Mucosa of descending colon (tissue), 3 donors: ENCODE measurements around the gene C1orf216. TPM values are rescaled to one million over a fixed set of nuclear protein-coding genes. Genes with fewer than 3 reads are reported as not detected.

Experiments
- ATAC-seq: fragments of 200-7000 bp; cut with Tn5 transposase; one replicate; pipeline ENCODE4 v1.9.1; 2020; ENCODE audit warnings: mild to moderate bottlenecking, moderate library complexity
- DNase-seq, 3 donors: peaks; one replicate each; pipeline ENCODE4 v3.0.0-alpha.2; 2020
- H3K36me3 ChIP-seq: fragments of 200-600 bp; one replicate; pipeline ENCODE4 v1.8.0; 2021; ENCODE audit warnings: low read depth, mild to moderate bottlenecking
- H3K4me1 ChIP-seq: fragments of 200-600 bp; one replicate; pipeline ENCODE4 v1.8.0; 2021; ENCODE audit warnings: low read depth, mild to moderate bottlenecking
- H3K4me3 ChIP-seq: fragments of 200-600 bp; one replicate; pipeline ENCODE4 v1.8.0; 2021; ENCODE audit warnings: mild to moderate bottlenecking
- H3K9me3 ChIP-seq: fragments of 200-600 bp; one replicate; pipeline ENCODE4 v1.8.0; 2021; ENCODE audit warnings: mild to moderate bottlenecking
- CTCF ChIP-seq: fragments of 200-600 bp; IDR thresholded peaks from one replicate; pipeline ENCODE4 v1.8.0; 2022; ENCODE audit warnings: antibody characterized with exemption, mild to moderate bottlenecking
- intact Hi-C, 2 donors: fragments of 100-400 bp; cut with DNase I in 1 of 2; cut with micrococcal nuclease in 1 of 2; formaldehyde crosslinking; loops; one replicate each; pipeline versions ENCODE4 v1.11.0 to v1.11.1; 2022; cut with DNase I, micrococcal nuclease
- total RNA-seq, 3 donors: library from RNA; stranded (reverse); fragmentation: NEBNext Ultra II Directional in 2 of 3; extraction: Animal tissue kit (Norgen Biotek cat#: 25700) in 2 of 3; gene quantifications; one replicate each; pipeline versions ENCODE4 v1.2.1 to v1.2.4, GENCODE V29; 2021 to 2023
- donor health status: DM: no; HTN: no; CAD: no; lungs with moderate emphysema.
- donor health status: DM: no; HTN: no; CAD: no.
- donor health status: DM: no; HTN: yes; CAD: no.

The C1orf216 gene
- total RNA-seq, 3 donors from 2014 or later, result 0.87 to 23.1 (median 3.9) TPM

GRCh38 chr1:35753626-35754260 lies 35.1 kb upstream of the C1orf216 start:
- intact Hi-C loops, result no loop called here
- no peaks in the 10 kb centered on the region for H3K9me3 ChIP-seq
- no peaks in the 10 kb centered on the region for H3K36me3 ChIP-seq
- ATAC-seq (no peak), DNase-seq (no peak)
- H3K4me3 ChIP-seq, result no peak overlapping the region
- no peaks in the 10 kb centered on the region for H3K4me1 ChIP-seq
- no peak for TF ChIP-seq CTCF

- ATAC-seq, result no peak
- no peak for TF ChIP-seq CTCF
- no peak for DNase-seq
- no peak overlapping the region for H3K4me3 ChIP-seq
- no peaks in the 10 kb centered on the region for H3K36me3 ChIP-seq
- H3K4me1 ChIP-seq, result no peaks in the 10 kb centered on the region
- intact Hi-C loops, result no loop called here
- H3K9me3 ChIP-seq, result no peaks in the 10 kb centered on the region
These were observed 29.6 kb upstream of the C1orf216 start for GRCh38 chr1:35748326-35748725.

- Histone ChIP-seq H3K4me1 (no peaks in the 10 kb centered on the region), H3K9me3 (no peaks in the 10 kb centered on the region), H3K36me3 (no peaks in the 10 kb centered on the region), H3K4me3 (no peak overlapping the region)
- intact Hi-C loops, result no loop called here
- ATAC-seq, result no peak
- DNase-seq, result no peak
- TF ChIP-seq CTCF, result no peak
These were observed 26.5 kb upstream of the C1orf216 start for GRCh38 chr1:35745124-35745730.

GRCh38 chr1:35737120-35737519 lies 18.4 kb upstream of the C1orf216 start:
- H3K9me3 ChIP-seq, result no peaks in the 10 kb centered on the region
- no peak overlapping the region for H3K4me3 ChIP-seq
- intact Hi-C loops, result no loop called here
- ATAC-seq, result peak; percentile 69
- H3K4me1 ChIP-seq, result no peaks in the 10 kb centered on the region
- DNase-seq, result no peak
- no peak for TF ChIP-seq CTCF
- H3K36me3 ChIP-seq, result no peaks in the 10 kb centered on the region

- intact Hi-C loops, result no loop called here
- TF ChIP-seq CTCF, result no peak
- DNase-seq (no peak), ATAC-seq (no peak)
- no peaks in the 10 kb centered on the region for H3K4me1 ChIP-seq
- no peak overlapping the region for H3K4me3 ChIP-seq
- no peaks in the 10 kb centered on the region for H3K36me3 ChIP-seq
- H3K9me3 ChIP-seq, result no peaks in the 10 kb centered on the region
These were observed 8.9 kb upstream of the C1orf216 start for GRCh38 chr1:35727434-35728040.
